Thoracic aorta (tissue), 2 donors: ENCODE results near the gene IL18BP. TPM values are rescaled to one million over a fixed set of nuclear protein-coding genes. Genes with fewer than 3 reads are reported as not detected.

Source experiments
- ATAC-seq: fragments of 150-250 bp; one replicate; pipeline ENCODE4 v1.8.0; 2017; ENCODE audit warnings: low read depth; ENCODE audit not compliant: insufficient number of reproducible peaks, low FRiP score
- DNase-seq: peaks from one replicate; pipeline ENCODE4 v3.0.0-alpha.2; 2020; ENCODE audit warnings: low spot score
- H3K27ac ChIP-seq, 2 donors: fragments of 200-600 bp; sonication (generic); 1 replicate in 1 of 2; 2 replicates in 1 of 2; pipeline ENCODE4 v1.5.1; 2016; ENCODE audit warnings: mild to moderate bottlenecking in 2 of 2, moderate library complexity in 2 of 2
- H3K27me3 ChIP-seq: fragments of 200-600 bp; sonication (generic); replicated peaks from 2 replicates; pipeline ENCODE4 v1.6.0; 2016; ENCODE audit warnings: mild to moderate bottlenecking; ENCODE audit not compliant: insufficient read depth
- H3K36me3 ChIP-seq: fragments of 200-600 bp; sonication (generic); one replicate; pipeline ENCODE4 v1.5.1; 2016
- H3K4me1 ChIP-seq, 2 donors: fragments of 200-600 bp; sonication (generic); 1 replicate in 1 of 2; 2 replicates in 1 of 2; pipeline versions ENCODE4 v1.5.1 to v1.6.0; 2016; ENCODE audit warnings: low read depth in 2 of 2, mild to moderate bottlenecking in 1 of 2; ENCODE audit not compliant: control insufficient read depth in 1 of 2
- H3K4me3 ChIP-seq: fragments of 200-600 bp; sonication (generic); 2 replicates; pipeline ENCODE4 v1.5.1; 2016; ENCODE audit warnings: mild to moderate bottlenecking
- H3K9me3 ChIP-seq: fragments of 200-600 bp; sonication (generic); 2 replicates; pipeline ENCODE4 v1.5.1; 2016
- total RNA-seq, 2 donors: library from RNA; depleted of rRNA; stranded (reverse); fragments of >200 nt; gene quantifications; one replicate each; pipeline versions ENCODE4 v1.1.0 to v1.2.3, GENCODE V29; 2016
- TF ChIP-seq, protein P1 (sequence below): fragments of 200-600 bp; sonication (generic); IDR thresholded peaks from one replicate; pipeline ENCODE4 v1.5.1; 2019; ENCODE audit warnings: antibody characterized with exemption

Gene IL18BP
- total RNA-seq, 2 donors from 2014 or later, result 20.2 to 32.2 TPM

DNA sequence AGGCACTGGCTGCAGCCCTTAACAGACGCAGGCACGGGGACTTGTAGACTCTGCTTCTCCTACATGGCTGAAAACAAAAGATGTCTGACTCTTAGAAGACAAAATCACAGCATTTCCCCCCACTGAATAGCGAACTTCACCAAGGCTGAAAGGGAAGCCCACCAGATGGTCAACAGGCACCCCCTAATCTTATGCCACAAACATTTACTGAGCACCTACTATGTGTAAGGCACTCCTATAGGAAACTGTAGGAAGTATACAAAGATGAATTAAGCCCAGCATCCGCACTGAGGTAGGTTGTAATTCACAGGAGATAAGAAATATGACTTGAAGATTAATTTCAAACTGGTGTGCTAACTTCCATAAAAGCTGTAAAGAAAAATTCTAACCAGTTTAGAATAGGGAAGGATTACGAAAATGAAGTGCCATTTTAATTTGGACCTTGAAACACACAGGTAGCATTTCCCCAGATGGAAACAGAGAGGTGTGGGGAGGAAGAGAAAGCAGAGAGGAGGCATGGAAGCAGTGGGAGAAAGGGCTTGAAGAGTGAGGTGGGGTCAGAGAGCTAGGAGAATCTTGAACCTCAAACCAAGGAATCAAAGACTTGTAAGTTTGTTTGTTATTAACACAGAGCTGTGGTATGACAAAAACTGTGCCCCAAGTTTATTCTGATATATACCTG is 43.5 kb downstream of the IL18BP start:
- TF ChIP-seq, protein P1, sequence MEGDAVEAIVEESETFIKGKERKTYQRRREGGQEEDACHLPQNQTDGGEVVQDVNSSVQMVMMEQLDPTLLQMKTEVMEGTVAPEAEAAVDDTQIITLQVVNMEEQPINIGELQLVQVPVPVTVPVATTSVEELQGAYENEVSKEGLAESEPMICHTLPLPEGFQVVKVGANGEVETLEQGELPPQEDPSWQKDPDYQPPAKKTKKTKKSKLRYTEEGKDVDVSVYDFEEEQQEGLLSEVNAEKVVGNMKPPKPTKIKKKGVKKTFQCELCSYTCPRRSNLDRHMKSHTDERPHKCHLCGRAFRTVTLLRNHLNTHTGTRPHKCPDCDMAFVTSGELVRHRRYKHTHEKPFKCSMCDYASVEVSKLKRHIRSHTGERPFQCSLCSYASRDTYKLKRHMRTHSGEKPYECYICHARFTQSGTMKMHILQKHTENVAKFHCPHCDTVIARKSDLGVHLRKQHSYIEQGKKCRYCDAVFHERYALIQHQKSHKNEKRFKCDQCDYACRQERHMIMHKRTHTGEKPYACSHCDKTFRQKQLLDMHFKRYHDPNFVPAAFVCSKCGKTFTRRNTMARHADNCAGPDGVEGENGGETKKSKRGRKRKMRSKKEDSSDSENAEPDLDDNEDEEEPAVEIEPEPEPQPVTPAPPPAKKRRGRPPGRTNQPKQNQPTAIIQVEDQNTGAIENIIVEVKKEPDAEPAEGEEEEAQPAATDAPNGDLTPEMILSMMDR, result no peak
- peaks cover 34 to 41% of the 10 kb centered on the region in 2 donors for H3K4me1 ChIP-seq
- peak overlapping the region; percentile 75 for H3K4me3 ChIP-seq
- DNase-seq, result no peak
- ATAC-seq, result no peak
- no peaks in the 10 kb centered on the region for H3K9me3 ChIP-seq
- H3K36me3 ChIP-seq, result no peaks in the 10 kb centered on the region
- H3K27ac ChIP-seq, result peak overlapping the region; percentile 93 to 94
- H3K27me3 ChIP-seq, result no peaks in the 10 kb centered on the region

DNA sequence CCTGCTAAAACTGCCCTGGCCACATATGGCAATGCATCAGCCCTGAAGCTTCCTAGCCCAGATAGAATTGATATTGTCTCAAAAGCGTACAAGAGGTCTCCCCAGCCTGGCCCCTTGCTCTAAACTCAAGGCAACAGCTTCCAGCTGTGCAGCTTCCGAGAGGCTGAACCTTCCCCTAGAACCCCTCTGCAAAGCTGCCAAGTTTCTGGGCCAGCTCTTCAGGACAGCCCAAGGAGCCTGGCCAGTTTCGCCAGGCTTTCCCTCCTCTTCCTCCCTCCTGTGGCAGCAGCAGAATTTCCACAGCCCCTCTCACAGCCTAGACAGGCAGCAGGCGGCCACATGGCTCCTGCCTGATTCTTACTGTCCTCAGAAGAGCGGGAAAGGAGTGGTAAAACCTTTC is 47.1 kb downstream of the IL18BP start:
- ATAC-seq, result no peak
- TF ChIP-seq, protein P1, result no peak
- peaks cover 8 to 19% of the 10 kb centered on the region in 2 donors for H3K4me1 ChIP-seq
- H3K4me3 ChIP-seq, result no peak overlapping the region
- H3K36me3 ChIP-seq, result peaks cover 3% of the 10 kb centered on the region
- H3K27me3 ChIP-seq, result no peaks in the 10 kb centered on the region
- H3K9me3 ChIP-seq, result no peaks in the 10 kb centered on the region
- no peak for DNase-seq
- no peak overlapping the region for H3K27ac ChIP-seq

- no peak for DNase-seq
- no peak overlapping the region for H3K4me3 ChIP-seq
- peaks cover 3% of the 10 kb centered on the region for H3K36me3 ChIP-seq
- H3K4me1 ChIP-seq, result no peaks in the 10 kb centered on the region
- ATAC-seq, result no peak
- H3K27me3 ChIP-seq, result no peaks in the 10 kb centered on the region
- H3K9me3 ChIP-seq, result no peaks in the 10 kb centered on the region
- H3K27ac ChIP-seq, result peak overlapping the region in 1 of 2 donors; percentile 21
- TF ChIP-seq, protein P1, result no peak
Measured at GRCh38 chr11:72048766-72049460, 50.2 kb downstream of the IL18BP start.

Other genes starting within 250 kb of the IL18BP start
- not detected for gene DEFB108B, start 165.7 kb upstream of the IL18BP start, total RNA-seq
- not detected for gene DEFB131B, start 120.5 kb upstream of the IL18BP start, total RNA-seq
- 1 to 10 TPM; 6.0 to 7.7 TPM for gene XNDC1N, start 70.3 kb upstream of the IL18BP start, total RNA-seq
- 10 to 100 TPM; 50.2 to 74.6 TPM for gene RNF121, start 69.9 kb upstream of the IL18BP start, total RNA-seq
- gene NUMA1, start 81.6 kb downstream of the IL18BP start, total RNA-seq, result 100 to 1,000 TPM; 282 to 286 TPM
- gene LRRC51, start 81.9 kb downstream of the IL18BP start, total RNA-seq, result 10 to 100 TPM in 1 of 2 donors, 1 to 10 TPM in 1; 6.1 to 24.0 TPM
- 10 to 100 TPM; 68.1 to 94.4 TPM for gene LAMTOR1, start 104.4 kb downstream of the IL18BP start, total RNA-seq
- not detected for gene TOMT, start 107.0 kb downstream of the IL18BP start, total RNA-seq
- 10 to 100 TPM in 1 of 2 donors, 1 to 10 TPM in 1; 9.8 to 24.2 TPM for gene ANAPC15, start 113.8 kb downstream of the IL18BP start, total RNA-seq
- not detected for gene FOLR3, start 136.8 kb downstream of the IL18BP start, total RNA-seq
- not detected for gene FOLR1, start 193.2 kb downstream of the IL18BP start, total RNA-seq
- 100 to 1,000 TPM in 1 of 2 donors, 10 to 100 TPM in 1; 51.4 to 118 TPM for gene FOLR2, start 217.9 kb downstream of the IL18BP start, total RNA-seq
- 100 to 1,000 TPM; 108 to 113 TPM for gene INPPL1, start 225.9 kb downstream of the IL18BP start, total RNA-seq
- not detected for gene PHOX2A, start 245.3 kb downstream of the IL18BP start, total RNA-seq